Prostate gland (tissue), 2 donors: ENCODE results near the gene HCFC1. TPM values are rescaled to one million over a fixed set of nuclear protein-coding genes. Genes with fewer than 3 reads are reported as not detected.

Source experiments
- DNase-seq: peaks from one replicate; pipeline ENCODE4 v3.0.0-alpha.2; 2019; ENCODE audit warnings: low spot score
- H3K27ac ChIP-seq, 2 donors: fragments of 200-600 bp; sonication (generic); 2 replicates each; pipeline ENCODE4 v1.5.1; 2017 to 2019
- H3K27me3 ChIP-seq: fragments of 200-600 bp; sonication (generic); replicated peaks from 2 replicates; pipeline ENCODE4 v1.5.1; 2019; ENCODE audit not compliant: insufficient read depth
- H3K36me3 ChIP-seq, 2 donors: fragments of 200-600 bp; sonication (generic); 1 replicate in 1 of 2; 2 replicates in 1 of 2; pipeline versions ENCODE4 v1.5.1 to v1.8.1; 2017 to 2019
- H3K4me1 ChIP-seq: fragments of 200-600 bp; sonication (generic); replicated peaks from 2 replicates; pipeline ENCODE4 v1.5.1; 2019
- H3K4me3 ChIP-seq, 2 donors: fragments of 200-600 bp; sonication (generic); 2 replicates each; pipeline ENCODE4 v1.5.1; 2017 to 2019
- H3K9me3 ChIP-seq: fragments of 200-600 bp; sonication (generic); 2 replicates; pipeline ENCODE4 v1.5.1; 2017
- POLR2A ChIP-seq: fragments of 450-650 bp; IDR thresholded peaks from one replicate; pipeline ENCODE4 v1.6.1; 2016; ENCODE audit warnings: antibody characterized with exemption, mild to moderate bottlenecking
- POLR2AphosphoS5 ChIP-seq: sonication (generic); formaldehyde crosslinking; IDR thresholded peaks from one replicate; pipeline ENCODE4 v1.6.1; 2017; ENCODE audit warnings: antibody characterized with exemption
- WGBS: methylation state at CpG from one replicate; pipeline ENCODE4 v1.1.5; 2018; 5-methylcytosine and 5-hydroxymethylcytosine counted together
- intact Hi-C: fragments of 100-400 bp; cut with DNase I; formaldehyde crosslinking; loops from one replicate; pipeline ENCODE4 v1.14.2; 2022
- total RNA-seq, 2 donors: library from RNA; depleted of rRNA; stranded (reverse); fragments of >200 nt; gene quantifications; one replicate each; pipeline ENCODE4 v1.1.0, GENCODE V29; 2016
- TF ChIP-seq, protein P1 (sequence below), 4 experiments: fragments of 200-600 bp in 2 of 4; fragments of 450-650 bp in 2 of 4; sonication (generic) in 2 of 4; IDR thresholded peaks; 1 replicate in 3 of 4; 2 replicates in 1 of 4; pipeline ENCODE4 v1.5.1; 2016 to 2019; ENCODE audit warnings: antibody characterized with exemption in 4 of 4, mild to moderate bottlenecking in 2 of 4, moderate library complexity in 2 of 4

The HCFC1 gene
- total RNA-seq, 2 donors from 2014 or later: 67.7 to 115 TPM

GRCh38 chrX:153911798-153912197, 59.8 kb downstream of the HCFC1 start:
- Histone ChIP-seq H3K4me3 (no peak overlapping the region), H3K27me3 (no peaks in the 10 kb centered on the region), H3K36me3 (no peaks in the 10 kb centered on the region), H3K27ac (no peak overlapping the region), H3K9me3 (no peaks in the 10 kb centered on the region), H3K4me1 (no peaks in the 10 kb centered on the region)
- intact Hi-C loops: no loop called here
- DNase-seq: no peak
- WGBS: 85% methylated on average over 6 of the region's 6 CpGs
- TF ChIP-seq, protein P1, sequence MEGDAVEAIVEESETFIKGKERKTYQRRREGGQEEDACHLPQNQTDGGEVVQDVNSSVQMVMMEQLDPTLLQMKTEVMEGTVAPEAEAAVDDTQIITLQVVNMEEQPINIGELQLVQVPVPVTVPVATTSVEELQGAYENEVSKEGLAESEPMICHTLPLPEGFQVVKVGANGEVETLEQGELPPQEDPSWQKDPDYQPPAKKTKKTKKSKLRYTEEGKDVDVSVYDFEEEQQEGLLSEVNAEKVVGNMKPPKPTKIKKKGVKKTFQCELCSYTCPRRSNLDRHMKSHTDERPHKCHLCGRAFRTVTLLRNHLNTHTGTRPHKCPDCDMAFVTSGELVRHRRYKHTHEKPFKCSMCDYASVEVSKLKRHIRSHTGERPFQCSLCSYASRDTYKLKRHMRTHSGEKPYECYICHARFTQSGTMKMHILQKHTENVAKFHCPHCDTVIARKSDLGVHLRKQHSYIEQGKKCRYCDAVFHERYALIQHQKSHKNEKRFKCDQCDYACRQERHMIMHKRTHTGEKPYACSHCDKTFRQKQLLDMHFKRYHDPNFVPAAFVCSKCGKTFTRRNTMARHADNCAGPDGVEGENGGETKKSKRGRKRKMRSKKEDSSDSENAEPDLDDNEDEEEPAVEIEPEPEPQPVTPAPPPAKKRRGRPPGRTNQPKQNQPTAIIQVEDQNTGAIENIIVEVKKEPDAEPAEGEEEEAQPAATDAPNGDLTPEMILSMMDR (IDR thresholded peaks at IDR 0.05): no peak
- TF ChIP-seq POLR2AphosphoS5: no peak
- no peak for TF ChIP-seq POLR2A

- TF ChIP-seq POLR2A (no peak), POLR2AphosphoS5 (no peak)
- TF ChIP-seq, protein P1 (IDR thresholded peaks at IDR 0.05): no peak
- Histone ChIP-seq H3K36me3 (no peaks in the 10 kb centered on the region), H3K9me3 (no peaks in the 10 kb centered on the region), H3K4me1 (no peaks in the 10 kb centered on the region), H3K27me3 (no peaks in the 10 kb centered on the region), H3K4me3 (no peak overlapping the region), H3K27ac (no peak overlapping the region)
- WGBS: no CpG with 5 or more reads among the region's 22 CpGs
- DNase-seq: no peak
- intact Hi-C loops: no loop called here
These were observed 61.2 kb downstream of the HCFC1 start for GRCh38 chrX:153910446-153910845.

- no peak for TF ChIP-seq POLR2AphosphoS5
- TF ChIP-seq, protein P1 (IDR thresholded peaks at IDR 0.05): no peak
- no peak for TF ChIP-seq POLR2A
- no peaks in the 10 kb centered on the region for H3K4me1 ChIP-seq
- WGBS: 85% methylated on average over 4 of the region's 25 CpGs
- no peaks in the 10 kb centered on the region for H3K27me3 ChIP-seq
- H3K4me3 ChIP-seq: no peak overlapping the region
- no peaks in the 10 kb centered on the region for H3K36me3 ChIP-seq
- DNase-seq: no peak
- no peak overlapping the region for H3K27ac ChIP-seq
- H3K9me3 ChIP-seq: no peaks in the 10 kb centered on the region
- intact Hi-C loops: no loop called here
These were observed 61.6 kb downstream of the HCFC1 start for GRCh38 chrX:153909980-153910360.

GRCh38 chrX:153909024-153909979, 62.3 kb downstream of the HCFC1 start:
- TF ChIP-seq, protein P1 (IDR thresholded peaks at IDR 0.05): no peak
- TF ChIP-seq POLR2A (no peak), POLR2AphosphoS5 (no peak)

More at GRCh38 chrX:153909024-153909979, 62.3 kb downstream of the HCFC1 start:
- intact Hi-C loops: no loop called here
- Histone ChIP-seq H3K27ac (no peak overlapping the region), H3K4me1 (no peaks in the 10 kb centered on the region), H3K9me3 (no peaks in the 10 kb centered on the region), H3K27me3 (no peaks in the 10 kb centered on the region), H3K4me3 (no peak overlapping the region), H3K36me3 (no peaks in the 10 kb centered on the region)
- DNase-seq: no peak
- WGBS: 65% methylated on average over 15 of the region's 37 CpGs
